Activated CD8-positive, alpha-beta memory T cell treated with anti-CD3 and anti-CD28 coated beads, Interleukin-2, amount 50 U/mL, for 24 hours (primary cell): ENCODE measurements around the gene ZNF598.
"Not testable (repeated sequence)": the region's sequence is repeated elsewhere in the genome, so short reads cannot be mapped to it uniquely, and the experiment has no call there.

ENCODE experiments used
- DNase-seq: peaks from one replicate; pipeline ENCODE4 v3.0.0-alpha.2; 2020; ENCODE audit errors: extremely low read depth

The ZNF598 gene

GRCh38 chr16:2040787-2041522, 31.3 kb upstream of the ZNF598 start:
- DNase-seq: no peak

- DNase-seq: no peak
Observed at GRCh38 chr16:2040041-2040786, 30.6 kb upstream of the ZNF598 start.

GRCh38 chr16:2039274-2040031, 29.8 kb upstream of the ZNF598 start:
- DNase-seq: no peak

- no peak for DNase-seq
Observed at GRCh38 chr16:2038382-2039231, 29.0 kb upstream of the ZNF598 start.

- DNase-seq: no peak
Observed at GRCh38 chr16:2037647-2038381, 28.2 kb upstream of the ZNF598 start.

GRCh38 chr16:2037115-2037514, 27.5 kb upstream of the ZNF598 start:
- no peak for DNase-seq

GRCh38 chr16:2036200-2036966, 26.8 kb upstream of the ZNF598 start:
- no peak for DNase-seq

- DNase-seq: no peak
Observed at GRCh38 chr16:2035431-2036199, 26.0 kb upstream of the ZNF598 start.

GRCh38 chr16:2034696-2035430, 25.2 kb upstream of the ZNF598 start:
- DNase-seq: no peak

- DNase-seq: not testable (repeated sequence)
Observed at GRCh38 chr16:2033909-2034695, 24.5 kb upstream of the ZNF598 start.

GRCh38 chr16:2033057-2033908, 23.7 kb upstream of the ZNF598 start:
- DNase-seq: no peak

- no peak for DNase-seq
Observed at GRCh38 chr16:2032285-2033056, 22.9 kb upstream of the ZNF598 start.

GRCh38 chr16:2031081-2031577, 21.5 kb upstream of the ZNF598 start:
- no peak for DNase-seq

GRCh38 chr16:2030036-2030435, 20.4 kb upstream of the ZNF598 start:
- DNase-seq: no peak

GRCh38 chr16:2029350-2029749, 19.7 kb upstream of the ZNF598 start:
- DNase-seq: no peak
